Loucy (cell line): ENCODE measurements around the gene NAB2.
A peak's percentile ranks its signal among the peaks of the same experiment; 100 is the strongest.

Experiments used
- H2AFZ ChIP-seq: fragments of 200-600 bp; sonication (generic); 2 replicates; pipeline ENCODE4 v1.6.0; 2016; ENCODE audit warnings: antibody characterized with exemption, mild to moderate bottlenecking, low read length, moderate library complexity
- H3F3A ChIP-seq: fragments of 200-600 bp; 2 replicates; pipeline ENCODE4 v1.6.0; 2016; ENCODE audit warnings: antibody characterized with exemption, low read depth, mild to moderate bottlenecking
- H3K27me3 ChIP-seq: fragments of 200-600 bp; sonication (generic); 2 replicates; pipeline ENCODE4 v1.6.1; 2014; ENCODE audit warnings: low read length, mild to moderate bottlenecking; ENCODE audit not compliant: insufficient read depth, poor library complexity, severe bottlenecking
- H3K36me3 ChIP-seq: fragments of 200-600 bp; sonication (generic); 2 replicates; pipeline ENCODE4 v1.6.1; 2016; ENCODE audit warnings: low read length; ENCODE audit not compliant: insufficient read depth
- H3K4me1 ChIP-seq: fragments of 200-600 bp; sonication (generic); 2 replicates; pipeline ENCODE4 v1.5.1; 2014; ENCODE audit warnings: low read length, mild to moderate bottlenecking; ENCODE audit not compliant: insufficient read depth, poor library complexity, severe bottlenecking
- H3K4me2 ChIP-seq: fragments of 200-600 bp; sonication (generic); 2 replicates; pipeline ENCODE4 v1.6.0; 2014; ENCODE audit warnings: antibody characterized with exemption, low read length, low read depth, mild to moderate bottlenecking; ENCODE audit not compliant: poor library complexity, severe bottlenecking
- H3K4me3 ChIP-seq: fragments of 200-600 bp; sonication (generic); 2 replicates; pipeline ENCODE4 v1.5.1; 2014; ENCODE audit warnings: low read length, mild to moderate bottlenecking, mixed read lengths; ENCODE audit not compliant: poor library complexity, severe bottlenecking
- H3K79me2 ChIP-seq: fragments of 200-600 bp; sonication (generic); 2 replicates; pipeline ENCODE4 v1.6.1; 2014; ENCODE audit warnings: low read length; ENCODE audit not compliant: insufficient read depth
- H3K9ac ChIP-seq: fragments of 200-600 bp; sonication (generic); 2 replicates; pipeline ENCODE4 v1.6.0; 2014; ENCODE audit warnings: mild to moderate bottlenecking, low read depth, low read length, moderate library complexity; ENCODE audit not compliant: poor library complexity, severe bottlenecking
- H3K9me2 ChIP-seq: fragments of 200-600 bp; sonication (generic); replicated peaks from 2 replicates; pipeline ENCODE4 v1.6.1; 2016; ENCODE audit warnings: low read depth, low read length, mixed read lengths
- H3K9me3 ChIP-seq: fragments of 200-600 bp; sonication (generic); 2 replicates; pipeline ENCODE4 v1.6.1; 2014; ENCODE audit warnings: mild to moderate bottlenecking, antibody characterized with exemption, low read length, low read depth; ENCODE audit not compliant: insufficient read depth
- H4K20me1 ChIP-seq: fragments of 200-600 bp; sonication (generic); 2 replicates; pipeline ENCODE4 v1.6.0; 2014; ENCODE audit warnings: antibody characterized with exemption, low read length, mild to moderate bottlenecking; ENCODE audit not compliant: insufficient read depth, poor library complexity, severe bottlenecking
- EZH2phosphoT487 ChIP-seq: fragments of 200-600 bp; IDR thresholded peaks from 2 replicates; pipeline ENCODE4 v1.6.1; 2018; ENCODE audit warnings: antibody characterized with exemption, mild to moderate bottlenecking, moderate library complexity, borderline replicate concordance
- TF ChIP-seq, protein P1 (sequence below): fragments of 200-600 bp; sonication (generic); conservative IDR thresholded peaks from 2 replicates; pipeline ENCODE4 v1.5.1; 2014; ENCODE audit warnings: mild to moderate bottlenecking, antibody characterized with exemption, low read length

The NAB2 gene

DNA sequence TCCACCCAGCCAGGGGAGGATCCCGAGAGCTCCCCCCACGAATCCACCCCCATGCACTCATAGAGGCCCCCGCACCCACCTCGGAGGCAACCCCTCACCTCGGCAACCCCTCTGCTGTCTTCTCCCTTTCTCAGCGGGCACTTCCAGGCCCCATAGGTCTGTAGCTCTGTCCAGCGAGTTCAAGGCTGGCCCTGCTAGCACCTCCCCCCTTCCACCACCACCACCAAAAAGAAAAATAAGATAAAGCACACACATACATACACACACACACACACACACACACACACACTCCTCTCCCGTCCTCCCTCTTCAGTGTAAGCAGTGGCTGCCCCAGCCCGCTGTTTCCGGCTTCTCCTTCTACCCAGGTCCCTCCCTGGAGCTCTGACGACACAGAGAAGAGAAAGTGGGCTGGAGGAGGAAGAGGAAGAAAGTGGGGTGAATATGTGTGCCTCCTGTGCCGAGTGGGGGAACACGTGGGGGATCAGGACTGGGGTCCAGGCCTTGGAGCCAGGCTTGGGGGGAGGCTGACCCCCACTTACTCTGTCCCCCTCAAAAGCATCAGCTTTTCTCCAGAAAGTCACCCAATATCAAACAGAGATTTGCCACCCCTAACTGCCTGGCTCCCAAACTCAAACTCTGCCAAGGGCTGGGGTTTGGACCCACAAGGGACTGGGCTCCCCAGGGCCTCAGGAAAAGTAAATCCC, 22.3 kb downstream of the NAB2 start, which contains the start of gene STAT6:
Gene STAT6, minus strand, starts transcription at position 332 of the 704 bp plus-strand sequence. CDS start 3,084 bp downstream, outside the sequence.
- Histone ChIP-seq H3K4me1 (peaks cover 17% of the 10 kb centered on the region), H3K36me3 (no peaks in the 10 kb centered on the region; the same call in 1 of the 2 replicates), H4K20me1 (no peaks in the 10 kb centered on the region), H3K9ac (peak within 1 kb of the TSS; percentile 81), H3K79me2 (peaks cover 25% of the 10 kb centered on the region; the same call in 1 of the 2 replicates), H3K9me2 (no peaks in the 10 kb centered on the region), H3K4me3 (peak within 1 kb of the TSS; percentile 87), H3K9me3 (no peaks in the 10 kb centered on the region), H3F3A (no peaks in the 10 kb centered on the region), H3K4me2 (peak within 1 kb of the TSS; percentile 85), H2AFZ (peak within 1 kb of the TSS; percentile 67), H3K27me3 (no peaks in the 10 kb centered on the region)
- TF ChIP-seq, protein P1, sequence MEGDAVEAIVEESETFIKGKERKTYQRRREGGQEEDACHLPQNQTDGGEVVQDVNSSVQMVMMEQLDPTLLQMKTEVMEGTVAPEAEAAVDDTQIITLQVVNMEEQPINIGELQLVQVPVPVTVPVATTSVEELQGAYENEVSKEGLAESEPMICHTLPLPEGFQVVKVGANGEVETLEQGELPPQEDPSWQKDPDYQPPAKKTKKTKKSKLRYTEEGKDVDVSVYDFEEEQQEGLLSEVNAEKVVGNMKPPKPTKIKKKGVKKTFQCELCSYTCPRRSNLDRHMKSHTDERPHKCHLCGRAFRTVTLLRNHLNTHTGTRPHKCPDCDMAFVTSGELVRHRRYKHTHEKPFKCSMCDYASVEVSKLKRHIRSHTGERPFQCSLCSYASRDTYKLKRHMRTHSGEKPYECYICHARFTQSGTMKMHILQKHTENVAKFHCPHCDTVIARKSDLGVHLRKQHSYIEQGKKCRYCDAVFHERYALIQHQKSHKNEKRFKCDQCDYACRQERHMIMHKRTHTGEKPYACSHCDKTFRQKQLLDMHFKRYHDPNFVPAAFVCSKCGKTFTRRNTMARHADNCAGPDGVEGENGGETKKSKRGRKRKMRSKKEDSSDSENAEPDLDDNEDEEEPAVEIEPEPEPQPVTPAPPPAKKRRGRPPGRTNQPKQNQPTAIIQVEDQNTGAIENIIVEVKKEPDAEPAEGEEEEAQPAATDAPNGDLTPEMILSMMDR: no peak
- TF ChIP-seq EZH2phosphoT487: no peak

DNA sequence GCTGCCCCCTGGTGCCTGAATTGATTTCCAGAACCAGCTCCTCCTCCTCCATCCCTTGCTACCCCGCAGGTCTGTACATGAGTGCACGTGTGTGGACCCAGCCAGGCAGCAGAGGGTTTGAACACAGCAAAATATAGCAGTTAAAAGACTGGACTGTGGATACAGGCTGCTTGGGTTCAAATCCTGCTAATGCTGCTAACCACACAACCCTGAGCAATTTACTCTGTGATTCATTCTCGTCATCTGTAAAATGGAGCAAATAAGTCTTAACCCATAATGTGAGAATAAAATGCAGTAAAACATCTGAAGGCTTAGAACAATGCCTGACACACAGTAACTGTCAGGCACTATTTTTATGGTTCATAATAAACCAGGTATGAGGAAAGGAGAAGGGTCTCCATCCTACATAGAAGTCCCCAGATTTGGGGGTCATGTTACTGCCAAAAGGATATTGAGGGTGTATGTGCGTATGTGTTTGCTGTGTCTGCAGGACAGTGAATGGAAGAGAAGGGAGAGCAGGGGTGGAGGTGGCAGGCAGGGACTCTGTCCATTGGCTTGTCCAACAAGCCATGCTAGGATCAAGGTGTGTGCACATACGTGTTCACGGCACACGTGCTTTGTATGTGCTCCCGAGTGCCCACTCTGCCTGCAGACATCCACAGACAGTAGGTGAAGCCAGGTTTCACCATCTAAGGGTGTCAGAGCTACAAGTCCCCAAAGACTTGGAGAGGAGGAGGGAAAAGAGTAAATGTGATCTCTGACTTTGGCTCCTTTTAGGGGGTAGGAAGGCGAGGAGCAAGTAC, 23.8 kb downstream of the NAB2 start:
- no peaks in the 10 kb centered on the region for H3K9me2 ChIP-seq
- H3K9me3 ChIP-seq: no peaks in the 10 kb centered on the region
- H2AFZ ChIP-seq: no peak overlapping the region
- H3K36me3 ChIP-seq: no peaks in the 10 kb centered on the region
- TF ChIP-seq, protein P1: peak; percentile 91; the same call in 1 of the 2 replicates
- no peak for TF ChIP-seq EZH2phosphoT487
- no peaks in the 10 kb centered on the region for H3K27me3 ChIP-seq
- H4K20me1 ChIP-seq: no peaks in the 10 kb centered on the region
- no peak overlapping the region for H3K9ac ChIP-seq
- peak overlapping the region; percentile 87 for H3K4me3 ChIP-seq
- H3K4me1 ChIP-seq: peaks cover 15% of the 10 kb centered on the region
- peaks cover 25% of the 10 kb centered on the region; the same call in 1 of the 2 replicates for H3K79me2 ChIP-seq
- peak overlapping the region; percentile 85 for H3K4me2 ChIP-seq
- H3F3A ChIP-seq: no peaks in the 10 kb centered on the region

DNA sequence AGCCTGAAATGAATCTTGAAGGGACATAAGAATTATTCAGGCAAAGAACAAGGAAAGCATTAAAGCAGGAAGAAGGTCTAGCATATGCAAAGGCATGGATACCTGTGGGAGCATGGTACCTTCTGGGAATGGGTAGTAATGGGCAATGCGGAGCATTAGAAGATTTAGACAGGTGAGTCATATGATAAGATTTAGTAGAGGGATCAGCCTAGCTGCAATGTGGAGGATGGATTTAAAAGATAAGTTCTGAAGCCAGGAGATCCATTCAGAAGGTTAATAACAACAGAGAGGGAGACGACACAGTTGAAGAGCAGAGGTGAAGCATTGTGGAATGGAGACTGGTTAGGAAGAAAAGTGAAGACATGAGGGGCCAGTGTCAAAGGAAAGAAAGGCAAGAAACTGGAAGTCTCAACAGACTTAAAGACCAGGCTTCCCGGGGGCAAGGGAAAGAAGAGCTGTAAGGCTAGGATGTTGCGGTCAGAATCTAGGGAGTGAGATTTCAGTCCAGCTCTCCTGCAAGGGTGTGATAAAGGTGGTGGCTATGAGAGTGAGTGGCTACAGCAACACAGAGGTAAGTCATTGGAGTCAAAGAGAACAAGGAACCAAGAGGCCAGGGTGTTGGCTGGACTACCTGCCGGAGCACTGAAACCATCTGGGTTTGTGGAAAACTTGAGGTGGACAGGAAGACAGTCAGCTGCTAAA, 27.8 kb downstream of the NAB2 start:
- Histone ChIP-seq H3F3A (no peaks in the 10 kb centered on the region), H3K4me1 (peaks cover 6% of the 10 kb centered on the region), H3K36me3 (no peaks in the 10 kb centered on the region), H3K4me2 (no peak overlapping the region), H3K4me3 (no peak overlapping the region), H3K9ac (no peak overlapping the region), H4K20me1 (no peaks in the 10 kb centered on the region), H3K27me3 (no peaks in the 10 kb centered on the region), H3K9me2 (no peaks in the 10 kb centered on the region), H3K9me3 (no peaks in the 10 kb centered on the region), H2AFZ (no peak overlapping the region), H3K79me2 (no peaks in the 10 kb centered on the region)
- TF ChIP-seq EZH2phosphoT487: no peak
- TF ChIP-seq, protein P1: no peak
